WTC11 (cell line): ENCODE data around the gene PLPPR5. TPM values are rescaled to one million over a fixed set of nuclear protein-coding genes. Genes with fewer than 3 reads are reported as not detected.

Experiments used
- ATAC-seq: fragments of 200-7000 bp; cut with Tn5 transposase; 2 replicates; pipeline ENCODE4 v1.10.0; 2021; ENCODE audit warnings: mild to moderate bottlenecking, moderate library complexity
- CTCF ChIA-PET: fragments of 300-600 bp; sonication (Branson Sonifier 250); formaldehyde crosslinking; loops from one replicate; lab custom pipeline; 2021; ENCODE audit warnings: antibody characterized with exemption; lab: Charles Lee
- POLR2A ChIA-PET: fragments of 350-600 bp; sonication (Branson Sonifier 250); formaldehyde crosslinking; loops from one replicate; lab custom pipeline; 2021; ENCODE audit warnings: antibody characterized with exemption; lab: Charles Lee
- DNase-seq: peaks from one replicate; pipeline ENCODE4 v3.0.0; 2021; ENCODE audit warnings: low spot score
- H3K27ac Mint-ChIP-seq: 2 replicates; pipeline ENCODE4 v1.8.0; 2021; ENCODE audit warnings: mixed read lengths
- H3K27me3 Mint-ChIP-seq: 2 replicates; pipeline ENCODE4 v1.8.0; 2021; ENCODE audit warnings: low read depth, mild to moderate bottlenecking, moderate library complexity, mixed read lengths
- H3K36me3 Mint-ChIP-seq: 2 replicates; pipeline ENCODE4 v1.8.0; 2021; ENCODE audit warnings: mixed read lengths
- H3K4me1 Mint-ChIP-seq: 2 replicates; pipeline ENCODE4 v1.8.0; 2022; ENCODE audit warnings: mixed read lengths
- H3K4me3 Mint-ChIP-seq: 2 replicates; pipeline ENCODE4 v1.8.0; 2021; ENCODE audit warnings: mild to moderate bottlenecking, moderate library complexity, mixed read lengths
- H3K9me3 Mint-ChIP-seq: 2 replicates; pipeline ENCODE4 v1.8.0; 2021; ENCODE audit warnings: mixed read lengths
- ATF2 ChIP-seq: sonication (generic); formaldehyde crosslinking; IDR thresholded peaks from 2 replicates; pipeline ENCODE4 v1.8.1; 2022; ENCODE audit warnings: low read depth, missing genetic modification reagents, borderline replicate concordance
- ATF3 ChIP-seq: sonication (generic); formaldehyde crosslinking; conservative IDR thresholded peaks from 2 replicates; pipeline ENCODE4 v1.8.1; 2022; ENCODE audit warnings: mild to moderate bottlenecking, missing genetic modification reagents
- CBFB ChIP-seq: sonication (generic); formaldehyde crosslinking; IDR thresholded peaks from 2 replicates; pipeline ENCODE4 v1.8.1; 2022; ENCODE audit warnings: mild to moderate bottlenecking, low read depth, missing genetic modification reagents
- ELF4 ChIP-seq: sonication (generic); formaldehyde crosslinking; IDR thresholded peaks from 2 replicates; pipeline ENCODE4 v1.8.1; 2022; ENCODE audit warnings: low read depth, mild to moderate bottlenecking, moderate library complexity, missing genetic modification reagents
- KAT7 ChIP-seq: sonication (generic); formaldehyde crosslinking; IDR thresholded peaks from 2 replicates; pipeline ENCODE4 v1.8.1; 2023; ENCODE audit warnings: missing genetic modification reagents, mild to moderate bottlenecking, borderline replicate concordance
- NFE2L1 ChIP-seq: sonication (generic); formaldehyde crosslinking; IDR thresholded peaks from 2 replicates; pipeline ENCODE4 v1.8.1; 2023; ENCODE audit warnings: missing genetic modification reagents
- NR1H2 ChIP-seq: sonication (generic); formaldehyde crosslinking; IDR thresholded peaks from 2 replicates; pipeline ENCODE4 v1.9.0; 2021; ENCODE audit warnings: mild to moderate bottlenecking, moderate library complexity, missing genetic modification reagents
- PRRX2 ChIP-seq: fragments of 250-450 bp; sonication (Bioruptor Pico); IDR thresholded peaks from 2 replicates; pipeline ENCODE4 v1.8.0; 2021; ENCODE audit warnings: mild to moderate bottlenecking
- SMAD3 ChIP-seq: sonication (generic); formaldehyde crosslinking; IDR thresholded peaks from 2 replicates; pipeline ENCODE4 v1.8.0; 2022; ENCODE audit warnings: missing genetic modification reagents, mild to moderate bottlenecking, borderline replicate concordance
- SOX15 ChIP-seq: fragments of 250-450 bp; sonication (Bioruptor Pico); IDR thresholded peaks from 2 replicates; pipeline ENCODE4 v1.9.0; 2021; ENCODE audit warnings: mild to moderate bottlenecking
- TEAD1 ChIP-seq: sonication (generic); formaldehyde crosslinking; IDR thresholded peaks from 2 replicates; pipeline ENCODE4 v1.8.0; 2022; ENCODE audit warnings: mild to moderate bottlenecking, missing genetic modification reagents
- ZBTB21 ChIP-seq: sonication (generic); formaldehyde crosslinking; IDR thresholded peaks from 2 replicates; pipeline ENCODE4 v1.8.1; 2023; ENCODE audit warnings: mild to moderate bottlenecking, missing genetic modification reagents, borderline replicate concordance
- ZNF232 ChIP-seq: sonication (generic); formaldehyde crosslinking; IDR thresholded peaks from 2 replicates; pipeline ENCODE4 v1.8.0; 2022; ENCODE audit warnings: mild to moderate bottlenecking, missing genetic modification reagents
- ZNF317 ChIP-seq: sonication (generic); formaldehyde crosslinking; IDR thresholded peaks from 2 replicates; pipeline ENCODE4 v1.8.1; 2023; ENCODE audit warnings: low read depth, mild to moderate bottlenecking, moderate library complexity, missing genetic modification reagents, borderline replicate concordance
- ZNF671 ChIP-seq: fragments of 250-450 bp; sonication (Bioruptor Pico); IDR thresholded peaks from 2 replicates; pipeline ENCODE4 v1.8.0; 2021; ENCODE audit warnings: mild to moderate bottlenecking
- total RNA-seq: library from RNA; stranded (reverse); gene quantifications from 3 replicates; pipeline ENCODE4 v1.2.3, GENCODE V29; 2021
- TF ChIP-seq, protein P1 (sequence below): sonication (generic); formaldehyde crosslinking; conservative IDR thresholded peaks from 2 replicates; pipeline ENCODE4 v1.8.1; 2023; ENCODE audit warnings: mild to moderate bottlenecking, low read depth, missing genetic modification reagents, moderate library complexity
- TF ChIP-seq, protein P2 (sequence below): sonication (generic); formaldehyde crosslinking; IDR thresholded peaks from 2 replicates; pipeline ENCODE4 v1.8.0; 2022; ENCODE audit warnings: mild to moderate bottlenecking, missing genetic modification reagents
- TF ChIP-seq, protein P3 (sequence below): sonication (generic); formaldehyde crosslinking; IDR thresholded peaks from 2 replicates; pipeline ENCODE4 v1.8.1; 2023; ENCODE audit warnings: mild to moderate bottlenecking, missing genetic modification reagents, borderline replicate concordance
- TF ChIP-seq, protein P4 (sequence below): sonication (generic); formaldehyde crosslinking; IDR thresholded peaks from 2 replicates; pipeline ENCODE4 v1.8.0; 2022; ENCODE audit warnings: mild to moderate bottlenecking, missing genetic modification reagents
- TF ChIP-seq, protein P5 (sequence below): sonication (generic); formaldehyde crosslinking; IDR thresholded peaks from 2 replicates; pipeline ENCODE4 v1.8.0; 2022; ENCODE audit warnings: missing genetic modification reagents

PLPPR5 gene
- total RNA-seq, 1 experiment from 2014 or later, result 1.6 TPM

- ATAC-seq, result no peak
- ChIA-PET POLR2A (no interaction called here), CTCF (no interaction called here)
- Mint-ChIP-seq H3K4me1 (peaks cover 17% of the 10 kb centered on the region), H3K4me3 (no peak overlapping the region), H3K36me3 (peaks cover 4% of the 10 kb centered on the region), H3K27ac (no peak overlapping the region), H3K9me3 (peaks cover 4% of the 10 kb centered on the region), H3K27me3 (no peaks in the 10 kb centered on the region)
- no peak for DNase-seq
- TF ChIP-seq CBFB (CRISPR knock-in tag), result no peak
- TF ChIP-seq ZNF232 (CRISPR knock-in tag), result no peak
- TF ChIP-seq ATF2 (CRISPR knock-in tag), result no peak
- no peak for TF ChIP-seq ATF3 (CRISPR knock-in tag)
- TF ChIP-seq KAT7 (CRISPR knock-in tag), result no peak
- TF ChIP-seq SMAD3 (CRISPR knock-in tag), result no peak
- TF ChIP-seq ELF4 (CRISPR knock-in tag), result no peak
- no peak for TF ChIP-seq PRRX2 (CRISPR knock-in tag)
- TF ChIP-seq, protein P1, sequence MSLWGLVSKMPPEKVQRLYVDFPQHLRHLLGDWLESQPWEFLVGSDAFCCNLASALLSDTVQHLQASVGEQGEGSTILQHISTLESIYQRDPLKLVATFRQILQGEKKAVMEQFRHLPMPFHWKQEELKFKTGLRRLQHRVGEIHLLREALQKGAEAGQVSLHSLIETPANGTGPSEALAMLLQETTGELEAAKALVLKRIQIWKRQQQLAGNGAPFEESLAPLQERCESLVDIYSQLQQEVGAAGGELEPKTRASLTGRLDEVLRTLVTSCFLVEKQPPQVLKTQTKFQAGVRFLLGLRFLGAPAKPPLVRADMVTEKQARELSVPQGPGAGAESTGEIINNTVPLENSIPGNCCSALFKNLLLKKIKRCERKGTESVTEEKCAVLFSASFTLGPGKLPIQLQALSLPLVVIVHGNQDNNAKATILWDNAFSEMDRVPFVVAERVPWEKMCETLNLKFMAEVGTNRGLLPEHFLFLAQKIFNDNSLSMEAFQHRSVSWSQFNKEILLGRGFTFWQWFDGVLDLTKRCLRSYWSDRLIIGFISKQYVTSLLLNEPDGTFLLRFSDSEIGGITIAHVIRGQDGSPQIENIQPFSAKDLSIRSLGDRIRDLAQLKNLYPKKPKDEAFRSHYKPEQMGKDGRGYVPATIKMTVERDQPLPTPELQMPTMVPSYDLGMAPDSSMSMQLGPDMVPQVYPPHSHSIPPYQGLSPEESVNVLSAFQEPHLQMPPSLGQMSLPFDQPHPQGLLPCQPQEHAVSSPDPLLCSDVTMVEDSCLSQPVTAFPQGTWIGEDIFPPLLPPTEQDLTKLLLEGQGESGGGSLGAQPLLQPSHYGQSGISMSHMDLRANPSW (CRISPR knock-in tag), result no peak
- no peak for TF ChIP-seq NFE2L1
- no peak for TF ChIP-seq TEAD1 (CRISPR knock-in tag)
- TF ChIP-seq, protein P2, sequence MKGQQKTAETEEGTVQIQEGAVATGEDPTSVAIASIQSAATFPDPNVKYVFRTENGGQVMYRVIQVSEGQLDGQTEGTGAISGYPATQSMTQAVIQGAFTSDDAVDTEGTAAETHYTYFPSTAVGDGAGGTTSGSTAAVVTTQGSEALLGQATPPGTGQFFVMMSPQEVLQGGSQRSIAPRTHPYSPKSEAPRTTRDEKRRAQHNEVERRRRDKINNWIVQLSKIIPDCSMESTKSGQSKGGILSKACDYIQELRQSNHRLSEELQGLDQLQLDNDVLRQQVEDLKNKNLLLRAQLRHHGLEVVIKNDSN (CRISPR knock-in tag), result no peak
- TF ChIP-seq, protein P3, sequence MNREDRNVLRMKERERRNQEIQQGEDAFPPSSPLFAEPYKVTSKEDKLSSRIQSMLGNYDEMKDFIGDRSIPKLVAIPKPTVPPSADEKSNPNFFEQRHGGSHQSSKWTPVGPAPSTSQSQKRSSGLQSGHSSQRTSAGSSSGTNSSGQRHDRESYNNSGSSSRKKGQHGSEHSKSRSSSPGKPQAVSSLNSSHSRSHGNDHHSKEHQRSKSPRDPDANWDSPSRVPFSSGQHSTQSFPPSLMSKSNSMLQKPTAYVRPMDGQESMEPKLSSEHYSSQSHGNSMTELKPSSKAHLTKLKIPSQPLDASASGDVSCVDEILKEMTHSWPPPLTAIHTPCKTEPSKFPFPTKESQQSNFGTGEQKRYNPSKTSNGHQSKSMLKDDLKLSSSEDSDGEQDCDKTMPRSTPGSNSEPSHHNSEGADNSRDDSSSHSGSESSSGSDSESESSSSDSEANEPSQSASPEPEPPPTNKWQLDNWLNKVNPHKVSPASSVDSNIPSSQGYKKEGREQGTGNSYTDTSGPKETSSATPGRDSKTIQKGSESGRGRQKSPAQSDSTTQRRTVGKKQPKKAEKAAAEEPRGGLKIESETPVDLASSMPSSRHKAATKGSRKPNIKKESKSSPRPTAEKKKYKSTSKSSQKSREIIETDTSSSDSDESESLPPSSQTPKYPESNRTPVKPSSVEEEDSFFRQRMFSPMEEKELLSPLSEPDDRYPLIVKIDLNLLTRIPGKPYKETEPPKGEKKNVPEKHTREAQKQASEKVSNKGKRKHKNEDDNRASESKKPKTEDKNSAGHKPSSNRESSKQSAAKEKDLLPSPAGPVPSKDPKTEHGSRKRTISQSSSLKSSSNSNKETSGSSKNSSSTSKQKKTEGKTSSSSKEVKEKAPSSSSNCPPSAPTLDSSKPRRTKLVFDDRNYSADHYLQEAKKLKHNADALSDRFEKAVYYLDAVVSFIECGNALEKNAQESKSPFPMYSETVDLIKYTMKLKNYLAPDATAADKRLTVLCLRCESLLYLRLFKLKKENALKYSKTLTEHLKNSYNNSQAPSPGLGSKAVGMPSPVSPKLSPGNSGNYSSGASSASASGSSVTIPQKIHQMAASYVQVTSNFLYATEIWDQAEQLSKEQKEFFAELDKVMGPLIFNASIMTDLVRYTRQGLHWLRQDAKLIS (CRISPR knock-in tag), result no peak
- TF ChIP-seq ZNF317 (CRISPR knock-in tag), result no peak
- TF ChIP-seq ZBTB21 (CRISPR knock-in tag), result no peak
These were observed 15.6 kb downstream of the PLPPR5 start for GRCh38 chr1:98988904-98989555.

- Mint-ChIP-seq H3K4me1 (peaks cover 7% of the 10 kb centered on the region), H3K4me3 (no peak overlapping the region), H3K27me3 (no peaks in the 10 kb centered on the region), H3K36me3 (peaks cover 11% of the 10 kb centered on the region), H3K9me3 (peaks cover 13% of the 10 kb centered on the region), H3K27ac (no peak overlapping the region)
- POLR2A ChIA-PET, result no interaction called here
- CTCF ChIA-PET, result no interaction called here
- no peak for DNase-seq
- ATAC-seq, result no peak
- TF ChIP-seq SOX15 (CRISPR knock-in tag) (no peak), NR1H2 (CRISPR knock-in tag) (no peak), ZNF671 (CRISPR knock-in tag) (no peak)
- TF ChIP-seq, protein P4, sequence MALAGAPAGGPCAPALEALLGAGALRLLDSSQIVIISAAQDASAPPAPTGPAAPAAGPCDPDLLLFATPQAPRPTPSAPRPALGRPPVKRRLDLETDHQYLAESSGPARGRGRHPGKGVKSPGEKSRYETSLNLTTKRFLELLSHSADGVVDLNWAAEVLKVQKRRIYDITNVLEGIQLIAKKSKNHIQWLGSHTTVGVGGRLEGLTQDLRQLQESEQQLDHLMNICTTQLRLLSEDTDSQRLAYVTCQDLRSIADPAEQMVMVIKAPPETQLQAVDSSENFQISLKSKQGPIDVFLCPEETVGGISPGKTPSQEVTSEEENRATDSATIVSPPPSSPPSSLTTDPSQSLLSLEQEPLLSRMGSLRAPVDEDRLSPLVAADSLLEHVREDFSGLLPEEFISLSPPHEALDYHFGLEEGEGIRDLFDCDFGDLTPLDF (CRISPR knock-in tag), result no peak
- TF ChIP-seq, protein P5, sequence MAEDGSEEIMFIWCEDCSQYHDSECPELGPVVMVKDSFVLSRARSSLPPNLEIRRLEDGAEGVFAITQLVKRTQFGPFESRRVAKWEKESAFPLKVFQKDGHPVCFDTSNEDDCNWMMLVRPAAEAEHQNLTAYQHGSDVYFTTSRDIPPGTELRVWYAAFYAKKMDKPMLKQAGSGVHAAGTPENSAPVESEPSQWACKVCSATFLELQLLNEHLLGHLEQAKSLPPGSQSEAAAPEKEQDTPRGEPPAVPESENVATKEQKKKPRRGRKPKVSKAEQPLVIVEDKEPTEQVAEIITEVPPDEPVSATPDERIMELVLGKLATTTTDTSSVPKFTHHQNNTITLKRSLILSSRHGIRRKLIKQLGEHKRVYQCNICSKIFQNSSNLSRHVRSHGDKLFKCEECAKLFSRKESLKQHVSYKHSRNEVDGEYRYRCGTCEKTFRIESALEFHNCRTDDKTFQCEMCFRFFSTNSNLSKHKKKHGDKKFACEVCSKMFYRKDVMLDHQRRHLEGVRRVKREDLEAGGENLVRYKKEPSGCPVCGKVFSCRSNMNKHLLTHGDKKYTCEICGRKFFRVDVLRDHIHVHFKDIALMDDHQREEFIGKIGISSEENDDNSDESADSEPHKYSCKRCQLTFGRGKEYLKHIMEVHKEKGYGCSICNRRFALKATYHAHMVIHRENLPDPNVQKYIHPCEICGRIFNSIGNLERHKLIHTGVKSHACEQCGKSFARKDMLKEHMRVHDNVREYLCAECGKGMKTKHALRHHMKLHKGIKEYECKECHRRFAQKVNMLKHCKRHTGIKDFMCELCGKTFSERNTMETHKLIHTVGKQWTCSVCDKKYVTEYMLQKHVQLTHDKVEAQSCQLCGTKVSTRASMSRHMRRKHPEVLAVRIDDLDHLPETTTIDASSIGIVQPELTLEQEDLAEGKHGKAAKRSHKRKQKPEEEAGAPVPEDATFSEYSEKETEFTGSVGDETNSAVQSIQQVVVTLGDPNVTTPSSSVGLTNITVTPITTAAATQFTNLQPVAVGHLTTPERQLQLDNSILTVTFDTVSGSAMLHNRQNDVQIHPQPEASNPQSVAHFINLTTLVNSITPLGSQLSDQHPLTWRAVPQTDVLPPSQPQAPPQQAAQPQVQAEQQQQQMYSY (CRISPR knock-in tag), result no peak
These were observed 19.0 kb downstream of the PLPPR5 start for GRCh38 chr1:98985687-98986086.
